Right lobe of liver (tissue), 4 donors: ENCODE results near the gene PSMF1.

Experiments
- POLR2A ChIP-seq: fragments of 450-650 bp; IDR thresholded peaks from one replicate; pipeline ENCODE4 v1.6.1; 2017; ENCODE audit warnings: antibody characterized with exemption, mild to moderate bottlenecking
- TF ChIP-seq, protein P1 (sequence below), 4 donors: fragments of 200-600 bp in 3 of 4; fragments of 450-650 bp in 1 of 4; IDR thresholded peaks; one replicate each; pipeline versions ENCODE4 v1.5.1 to v1.8.0; 2016 to 2022; ENCODE audit warnings: antibody characterized with exemption in 4 of 4, mild to moderate bottlenecking in 2 of 4
- donor health status: DM: no; HTN: no; CAD: no.
- donor health status: DM: no; HTN: no; CAD: no.
- donor health status: DM: no; HTN: yes; CAD: no.

DNA sequence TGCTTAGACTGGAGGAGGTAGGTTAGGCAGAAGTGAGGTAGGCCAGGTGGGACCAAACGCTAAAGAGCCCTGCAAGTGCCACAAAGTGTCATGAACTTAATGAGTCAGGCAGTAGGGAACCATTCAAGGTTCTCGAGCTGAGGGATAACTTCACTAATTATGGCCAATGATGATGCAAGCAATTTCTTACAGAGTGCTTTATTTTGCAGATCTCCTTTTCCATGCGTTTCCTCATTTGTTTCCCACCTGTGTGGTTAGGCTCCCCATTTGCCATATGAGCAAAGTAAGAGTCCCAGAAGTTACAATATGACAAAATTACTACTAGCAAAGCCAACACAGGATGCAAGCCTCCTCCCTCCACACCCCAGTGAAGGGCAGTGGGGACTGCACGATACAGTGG, 36.5 kb upstream of the PSMF1 start:
- TF ChIP-seq, protein P1, sequence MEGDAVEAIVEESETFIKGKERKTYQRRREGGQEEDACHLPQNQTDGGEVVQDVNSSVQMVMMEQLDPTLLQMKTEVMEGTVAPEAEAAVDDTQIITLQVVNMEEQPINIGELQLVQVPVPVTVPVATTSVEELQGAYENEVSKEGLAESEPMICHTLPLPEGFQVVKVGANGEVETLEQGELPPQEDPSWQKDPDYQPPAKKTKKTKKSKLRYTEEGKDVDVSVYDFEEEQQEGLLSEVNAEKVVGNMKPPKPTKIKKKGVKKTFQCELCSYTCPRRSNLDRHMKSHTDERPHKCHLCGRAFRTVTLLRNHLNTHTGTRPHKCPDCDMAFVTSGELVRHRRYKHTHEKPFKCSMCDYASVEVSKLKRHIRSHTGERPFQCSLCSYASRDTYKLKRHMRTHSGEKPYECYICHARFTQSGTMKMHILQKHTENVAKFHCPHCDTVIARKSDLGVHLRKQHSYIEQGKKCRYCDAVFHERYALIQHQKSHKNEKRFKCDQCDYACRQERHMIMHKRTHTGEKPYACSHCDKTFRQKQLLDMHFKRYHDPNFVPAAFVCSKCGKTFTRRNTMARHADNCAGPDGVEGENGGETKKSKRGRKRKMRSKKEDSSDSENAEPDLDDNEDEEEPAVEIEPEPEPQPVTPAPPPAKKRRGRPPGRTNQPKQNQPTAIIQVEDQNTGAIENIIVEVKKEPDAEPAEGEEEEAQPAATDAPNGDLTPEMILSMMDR (IDR thresholded peaks at IDR 0.05) = no peak
- TF ChIP-seq POLR2A = no peak
